ENCODE results near the gene SRSF4. TPM values are rescaled to one million over a fixed set of nuclear protein-coding genes. Genes with fewer than 3 reads are reported as not detected.

Gene SRSF4
- total RNA-seq, 6 experiments from 2014 or later, result 25.6 to 42.1 (median 33.0) TPM

DNA sequence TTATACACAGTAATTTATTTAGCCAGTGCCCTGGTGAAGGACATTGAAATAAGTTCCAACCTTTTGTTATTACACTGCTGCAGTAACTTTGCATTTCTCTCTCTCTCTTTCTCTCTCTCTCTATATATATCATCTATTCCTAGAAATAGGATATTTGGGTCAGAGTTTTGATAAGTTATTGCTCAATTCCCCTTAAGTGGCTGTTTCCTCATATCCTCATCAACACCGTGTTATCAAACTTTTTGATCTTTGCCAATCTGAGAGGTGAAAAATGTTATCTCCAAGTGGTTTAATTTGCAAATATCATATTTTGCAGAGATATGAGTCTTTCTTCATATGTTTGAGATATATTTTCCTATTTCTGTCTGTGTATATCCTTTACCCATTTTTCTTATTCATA is 1.6 kb upstream of the SRSF4 start:
- peak overlapping the region in 1 of 3 donors; percentile 99 for H3K27ac ChIP-seq
- DNase-seq (no peak), ATAC-seq (no peak)
- H3K4me3 ChIP-seq, result no peak overlapping the region
- H3K36me3 ChIP-seq, result peaks cover 0 to 6% (median 2%) of the 10 kb centered on the region in 4 donors
- 10% methylated on average over 1 of the region's 1 CpG for WGBS (ENCODE audit: insufficient coverage, low coverage, low lambda C conversion rate, missing lambda C conversion rate)
- H3K9me3 ChIP-seq, result no peaks in the 10 kb centered on the region
- intact Hi-C loops (cut with DNase I), result no loop called here
- no peaks in the 10 kb centered on the region for H3K27me3 ChIP-seq
- peaks cover 0 to 41% (median 17%) of the 10 kb centered on the region in 4 donors for H3K4me1 ChIP-seq
- TF ChIP-seq POLR2A (IDR thresholded peaks at IDR 0.05), result no peak
- TF ChIP-seq, protein P1, sequence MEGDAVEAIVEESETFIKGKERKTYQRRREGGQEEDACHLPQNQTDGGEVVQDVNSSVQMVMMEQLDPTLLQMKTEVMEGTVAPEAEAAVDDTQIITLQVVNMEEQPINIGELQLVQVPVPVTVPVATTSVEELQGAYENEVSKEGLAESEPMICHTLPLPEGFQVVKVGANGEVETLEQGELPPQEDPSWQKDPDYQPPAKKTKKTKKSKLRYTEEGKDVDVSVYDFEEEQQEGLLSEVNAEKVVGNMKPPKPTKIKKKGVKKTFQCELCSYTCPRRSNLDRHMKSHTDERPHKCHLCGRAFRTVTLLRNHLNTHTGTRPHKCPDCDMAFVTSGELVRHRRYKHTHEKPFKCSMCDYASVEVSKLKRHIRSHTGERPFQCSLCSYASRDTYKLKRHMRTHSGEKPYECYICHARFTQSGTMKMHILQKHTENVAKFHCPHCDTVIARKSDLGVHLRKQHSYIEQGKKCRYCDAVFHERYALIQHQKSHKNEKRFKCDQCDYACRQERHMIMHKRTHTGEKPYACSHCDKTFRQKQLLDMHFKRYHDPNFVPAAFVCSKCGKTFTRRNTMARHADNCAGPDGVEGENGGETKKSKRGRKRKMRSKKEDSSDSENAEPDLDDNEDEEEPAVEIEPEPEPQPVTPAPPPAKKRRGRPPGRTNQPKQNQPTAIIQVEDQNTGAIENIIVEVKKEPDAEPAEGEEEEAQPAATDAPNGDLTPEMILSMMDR (IDR thresholded peaks at IDR 0.05), result no peak

DNA sequence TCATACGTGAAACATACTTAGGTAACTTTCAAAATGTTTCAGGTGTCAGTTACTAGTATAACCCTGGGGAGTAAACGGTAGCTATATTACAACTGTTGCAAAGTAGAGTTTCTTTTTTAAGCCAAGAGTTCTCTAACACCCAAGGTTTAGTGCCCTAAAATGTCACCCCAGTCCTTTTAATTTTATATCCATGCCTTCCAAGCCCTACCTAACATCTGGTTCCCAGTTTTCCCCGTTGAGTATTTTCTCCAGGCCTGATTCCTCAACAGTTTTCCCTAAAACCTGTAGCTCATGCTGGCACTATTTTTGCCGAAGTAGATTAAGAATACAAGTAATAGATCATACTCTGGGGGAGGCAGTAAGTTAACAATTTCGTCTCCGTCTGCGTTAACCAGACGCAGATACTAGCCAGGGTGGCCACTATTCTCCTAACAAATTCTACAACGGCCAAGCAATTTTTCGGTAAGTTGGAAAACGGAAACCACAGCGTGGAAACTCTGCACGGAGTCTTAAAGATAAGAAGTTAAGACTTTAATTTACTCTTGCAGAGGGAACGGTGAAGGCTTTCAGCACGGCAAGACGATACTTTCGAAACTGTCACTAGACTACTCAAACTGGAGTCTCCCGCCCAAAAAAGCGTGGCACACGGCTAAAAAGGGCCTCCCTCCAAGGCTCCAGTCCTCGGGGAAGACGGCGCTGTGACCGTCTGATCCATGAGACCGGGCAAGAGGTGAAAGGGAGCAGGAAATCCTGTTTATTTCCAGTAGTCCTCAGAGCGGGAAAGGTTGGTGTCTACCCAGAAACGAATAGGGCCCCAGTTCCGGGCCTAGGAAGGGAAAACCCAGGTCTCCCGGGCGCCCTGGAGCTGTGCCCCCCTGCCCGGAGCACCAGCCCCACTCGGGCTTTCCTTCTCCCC is 945 bp downstream of the SRSF4 start:
- intact Hi-C loops (cut with DNase I), result no loop called here
- Histone ChIP-seq H3K4me1 (peaks cover 0 to 56% (median 22%) of the 10 kb centered on the region in 4 donors), H3K4me3 (peak overlapping the region; percentile 82 to 88 (median 86)), H3K9me3 (no peaks in the 10 kb centered on the region), H3K27me3 (no peaks in the 10 kb centered on the region), H3K36me3 (peaks cover 0 to 6% (median 3%) of the 10 kb centered on the region in 4 donors), H3K27ac (peak overlapping the region; percentile 99)
- TF ChIP-seq, protein P1 (IDR thresholded peaks at IDR 0.05), result no peak
- no peak for TF ChIP-seq POLR2A (IDR thresholded peaks at IDR 0.05)
- ATAC-seq (peak; percentile 22 to 32 (median 28)), DNase-seq (peak in 1 of 3 donors; percentile 55)
- under 1% methylated on average over 30 of the region's 32 CpGs for WGBS (ENCODE audit: insufficient coverage, low coverage, low lambda C conversion rate, missing lambda C conversion rate)

DNA sequence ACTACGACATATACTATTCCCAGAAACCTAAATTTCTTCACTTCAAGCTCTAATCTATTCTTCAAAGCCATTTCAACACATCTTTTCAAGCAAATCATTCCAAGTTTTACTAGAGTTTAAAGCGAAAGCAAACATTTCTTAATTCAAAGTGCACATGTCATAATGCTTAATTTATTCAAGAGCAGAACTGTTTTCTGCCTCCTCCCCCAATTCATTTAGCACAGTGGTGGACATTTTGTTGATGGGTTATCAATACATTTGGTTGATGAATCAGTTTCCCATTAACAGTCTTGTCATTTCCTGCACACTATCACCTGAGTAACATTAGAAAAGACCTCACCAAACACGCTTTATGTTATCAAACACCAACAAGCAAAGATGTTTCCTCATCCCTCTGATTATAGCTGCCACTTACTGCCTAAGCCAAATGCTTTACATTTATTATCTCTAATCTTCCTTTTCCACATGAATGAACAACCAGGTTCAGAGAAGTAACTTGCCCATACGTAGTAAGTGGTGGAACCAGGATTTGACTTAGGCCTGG is 2.0 kb downstream of the SRSF4 start:
- Histone ChIP-seq H3K4me1 (peaks cover 0 to 54% (median 22%) of the 10 kb centered on the region in 4 donors), H3K36me3 (peaks cover 0 to 6% (median 3%) of the 10 kb centered on the region in 4 donors), H3K27me3 (no peaks in the 10 kb centered on the region), H3K27ac (peak overlapping the region; percentile 99), H3K4me3 (peak overlapping the region; percentile 82 to 88 (median 86)), H3K9me3 (no peaks in the 10 kb centered on the region)
- DNase-seq, result no peak
- intact Hi-C loops (cut with DNase I), result no loop called here
- TF ChIP-seq, protein P1 (IDR thresholded peaks at IDR 0.05), result no peak
- no peak for TF ChIP-seq POLR2A (IDR thresholded peaks at IDR 0.05)
- 6% methylated on average over 4 of the region's 4 CpGs for WGBS (ENCODE audit: insufficient coverage, low coverage, low lambda C conversion rate, missing lambda C conversion rate)
- peak in 1 of 4 donors; percentile 6 for ATAC-seq

GRCh38 chr1:29177022-29177705 is 4.5 kb downstream of the SRSF4 start:
- ATAC-seq (no peak), DNase-seq (peak in 1 of 3 donors; percentile 32)
- intact Hi-C loops (cut with DNase I), result no loop called here
- peaks cover 0 to 6% (median 3%) of the 10 kb centered on the region in 4 donors for H3K36me3 ChIP-seq
- peaks cover 0 to 48% (median 22%) of the 10 kb centered on the region in 4 donors for H3K4me1 ChIP-seq
- 60% methylated on average over 12 of the region's 12 CpGs for WGBS (ENCODE audit: insufficient coverage, low coverage, low lambda C conversion rate, missing lambda C conversion rate)
- no peak overlapping the region for H3K4me3 ChIP-seq
- H3K9me3 ChIP-seq, result no peaks in the 10 kb centered on the region
- peak overlapping the region in 2 of 3 donors; percentile 45 to 99 for H3K27ac ChIP-seq
- TF ChIP-seq POLR2A (IDR thresholded peaks at IDR 0.05), result no peak
- TF ChIP-seq, protein P1 (IDR thresholded peaks at IDR 0.05), result no peak
- no peaks in the 10 kb centered on the region for H3K27me3 ChIP-seq

All from right lobe of liver (tissue), 6 donors.